ENCODE measurements around the gene AREL1.

Gene AREL1

GRCh38 chr14:74673768-74674167, 39.1 kb downstream of the AREL1 start:
- in situ Hi-C loops (cut with HindIII; ENCODE audit: low sequenced_read_pairs): no loop called here
- no peak for TF ChIP-seq CTCF (IDR thresholded peaks at IDR 0.05; ENCODE audit: low read depth, low read length)
- no peak for DNase-seq (ENCODE audit: low read depth, low spot score)
- no peak overlapping the region for H3K4me3 ChIP-seq (ENCODE audit: low read depth, low read length)

- peak; percentile 82 for DNase-seq (ENCODE audit: low read depth, low spot score)
- TF ChIP-seq CTCF (IDR thresholded peaks at IDR 0.05; ENCODE audit: low read depth, low read length): no peak
- in situ Hi-C loops (cut with HindIII; ENCODE audit: low sequenced_read_pairs): no loop called here
- no peak overlapping the region for H3K4me3 ChIP-seq (ENCODE audit: low read depth, low read length)
Measured at GRCh38 chr14:74671789-74672188, 41.1 kb downstream of the AREL1 start.

- in situ Hi-C loops (cut with HindIII; ENCODE audit: low sequenced_read_pairs): no loop called here
- DNase-seq (ENCODE audit: low read depth, low spot score): peak; percentile 63
- no peak for TF ChIP-seq CTCF (IDR thresholded peaks at IDR 0.05; ENCODE audit: low read depth, low read length)
- no peak overlapping the region for H3K4me3 ChIP-seq (ENCODE audit: low read depth, low read length)
Measured at GRCh38 chr14:74670726-74671411, 42.0 kb downstream of the AREL1 start.

GRCh38 chr14:74669846-74670245, 43.0 kb downstream of the AREL1 start:
- TF ChIP-seq CTCF (IDR thresholded peaks at IDR 0.05; ENCODE audit: low read depth, low read length): no peak
- no peak for DNase-seq (ENCODE audit: low read depth, low spot score)
- H3K4me3 ChIP-seq (ENCODE audit: low read depth, low read length): no peak overlapping the region
- in situ Hi-C loops (cut with HindIII; ENCODE audit: low sequenced_read_pairs): no loop called here

- in situ Hi-C loops (cut with HindIII; ENCODE audit: low sequenced_read_pairs): no loop called here
- H3K4me3 ChIP-seq (ENCODE audit: low read depth, low read length): no peak overlapping the region
- DNase-seq (ENCODE audit: low read depth, low spot score): no peak
- TF ChIP-seq CTCF (IDR thresholded peaks at IDR 0.05; ENCODE audit: low read depth, low read length): no peak
Measured at GRCh38 chr14:74669256-74669655, 43.6 kb downstream of the AREL1 start.

GRCh38 chr14:74667758-74668157, 45.1 kb downstream of the AREL1 start:
- TF ChIP-seq CTCF (IDR thresholded peaks at IDR 0.05; ENCODE audit: low read depth, low read length): no peak
- no peak overlapping the region for H3K4me3 ChIP-seq (ENCODE audit: low read depth, low read length)
- DNase-seq (ENCODE audit: low read depth, low spot score): peak; percentile 45
- in situ Hi-C loops (cut with HindIII; ENCODE audit: low sequenced_read_pairs): no loop called here

Measured in astrocyte of the spinal cord (primary cell).